Measurements from ENCODE around the gene TAF5L.

- TF ChIP-seq CTCF (IDR thresholded peaks at IDR 0.05 in 8 of 11, conservative IDR thresholded peaks at IDR 0.05 in 3 of 11) (no peak), POLR2A (IDR thresholded peaks at IDR 0.05) (no peak), POLR2AphosphoS5 (IDR thresholded peaks at IDR 0.05) (no peak)
Measured at GRCh38 chr1:229665912-229666558, 40.1 kb upstream of the TAF5L start.

All from spleen (tissue), 7 donors.